Trophoblast cell (in vitro differentiated cells and primary cell): Measurements from ENCODE around the gene PCGF5.
"Not testable (repeated sequence)": the region's sequence is repeated elsewhere in the genome, so short reads cannot be mapped to it uniquely, and the experiment has no call there.

Experiments used
- DNase-seq, 2 donors: peaks; one replicate each; pipeline ENCODE4 v3.0.0-alpha.2; 2016
- H2AFZ ChIP-seq: 2 replicates; pipeline ENCODE4 v1.6.1; 2013; ENCODE audit warnings: low read length, moderate library complexity, mild to moderate bottlenecking; ENCODE audit not compliant: insufficient read depth, poor library complexity
- H2AK5ac ChIP-seq: 2 replicates; pipeline ENCODE4 v1.6.1; 2013; ENCODE audit warnings: mild to moderate bottlenecking, low read length
- H2BK120ac ChIP-seq: 2 replicates; pipeline ENCODE4 v1.6.1; 2013; ENCODE audit warnings: low read length, mild to moderate bottlenecking, moderate library complexity; ENCODE audit not compliant: insufficient read depth, poor library complexity
- H2BK12ac ChIP-seq: 2 replicates; pipeline ENCODE4 v1.6.1; 2013; ENCODE audit warnings: mild to moderate bottlenecking, low read length, moderate library complexity
- H2BK5ac ChIP-seq: 2 replicates; pipeline ENCODE4 v1.6.1; 2013; ENCODE audit warnings: low read length, low read depth, moderate library complexity, mild to moderate bottlenecking; ENCODE audit not compliant: poor library complexity
- H3K14ac ChIP-seq: 2 replicates; pipeline ENCODE4 v1.6.1; 2013; ENCODE audit warnings: mild to moderate bottlenecking, low read length
- H3K18ac ChIP-seq: 2 replicates; pipeline ENCODE4 v1.6.1; 2013; ENCODE audit warnings: mild to moderate bottlenecking, low read length
- H3K23ac ChIP-seq: 2 replicates; pipeline ENCODE4 v1.6.1; 2013; ENCODE audit warnings: low read length
- H3K27ac ChIP-seq: 2 replicates; pipeline ENCODE4 v1.5.1; 2013; ENCODE audit warnings: low read depth, mild to moderate bottlenecking, inconsistent platforms, low read length, moderate library complexity
- H3K27me3 ChIP-seq: 2 replicates; pipeline ENCODE4 v1.6.1; 2013; ENCODE audit warnings: inconsistent platforms, mild to moderate bottlenecking, low read length, moderate library complexity; ENCODE audit not compliant: insufficient read depth
- H3K36me3 ChIP-seq, 2 experiments: 1 replicate in 1 of 2; 2 replicates in 1 of 2; pipeline ENCODE4 v1.6.1; 2013; ENCODE audit warnings: low read length in 2 of 2, mild to moderate bottlenecking in 2 of 2, moderate library complexity in 1 of 2; ENCODE audit not compliant: insufficient read depth in 2 of 2, control insufficient read depth in 1 of 2
- H3K4ac ChIP-seq: 2 replicates; pipeline ENCODE4 v1.6.1; 2013; ENCODE audit warnings: low read depth, mild to moderate bottlenecking, low read length, moderate library complexity
- H3K4me1 ChIP-seq, 2 experiments: 1 replicate in 1 of 2; 2 replicates in 1 of 2; pipeline ENCODE4 v1.6.1; 2013; ENCODE audit warnings: low read length in 2 of 2, mild to moderate bottlenecking in 2 of 2, moderate library complexity in 1 of 2; ENCODE audit not compliant: insufficient read depth in 2 of 2, control insufficient read depth in 1 of 2
- H3K4me2 ChIP-seq: 2 replicates; pipeline ENCODE4 v1.6.1; 2013; ENCODE audit warnings: inconsistent platforms, mild to moderate bottlenecking, low read length, moderate library complexity
- H3K4me3 ChIP-seq: 2 replicates; pipeline ENCODE4 v1.5.1; 2013; ENCODE audit warnings: mild to moderate bottlenecking, low read depth, low read length, inconsistent platforms
- H3K79me1 ChIP-seq: one replicate; pipeline ENCODE4 v1.6.1; 2013; ENCODE audit warnings: low read length
- H3K79me2 ChIP-seq: 2 replicates; pipeline ENCODE4 v1.6.1; 2013; ENCODE audit warnings: low read length, mild to moderate bottlenecking; ENCODE audit not compliant: control insufficient read depth, insufficient read depth, poor library complexity
- H3K9ac ChIP-seq: 2 replicates; pipeline ENCODE4 v1.6.1; 2013; ENCODE audit warnings: mild to moderate bottlenecking, low read length
- H3K9me3 ChIP-seq: 2 replicates; pipeline ENCODE4 v1.6.1; 2013; ENCODE audit warnings: low read depth, mild to moderate bottlenecking, control low read depth, inconsistent platforms, low read length; ENCODE audit not compliant: insufficient read depth
- H4K12ac ChIP-seq: 2 replicates; pipeline ENCODE4 v1.6.1; 2013; ENCODE audit warnings: low read depth, mild to moderate bottlenecking, low read length, moderate library complexity
- H4K8ac ChIP-seq: 2 replicates; pipeline ENCODE4 v1.6.1; 2013; ENCODE audit warnings: low read depth, mild to moderate bottlenecking, low read length, moderate library complexity
- H4K91ac ChIP-seq: one replicate; pipeline ENCODE4 v1.6.1; 2013; ENCODE audit warnings: low read depth, mild to moderate bottlenecking, low read length, moderate library complexity
- WGBS: extraction: QIAGEN DNeasy Blood & Tissue Kit; methylation state at CpG from one replicate; pipeline ENCODE4 v1.1.7; 2013; ENCODE audit warnings: missing lambda C conversion rate; ENCODE audit not compliant: insufficient read length, insufficient coverage; ENCODE audit errors: extremely low coverage; 5-methylcytosine and 5-hydroxymethylcytosine counted together

PCGF5 gene

GRCh38 chr10:91305979-91306378 is 85.5 kb downstream of the PCGF5 start:
- not testable (repeated sequence) for H3K4me3 ChIP-seq, H3K4me2 ChIP-seq, H4K91ac ChIP-seq, H2BK5ac ChIP-seq, H3K79me2 ChIP-seq, H3K27ac ChIP-seq, H3K18ac ChIP-seq, H3K79me1 ChIP-seq, H4K8ac ChIP-seq, H3K36me3 ChIP-seq, DNase-seq, H3K9ac ChIP-seq, H3K4me1 ChIP-seq, H2AK5ac ChIP-seq, H3K9me3 ChIP-seq, H3K14ac ChIP-seq, H2AFZ ChIP-seq, H3K23ac ChIP-seq, H3K4ac ChIP-seq, H3K27me3 ChIP-seq, H2BK120ac ChIP-seq, H2BK12ac ChIP-seq, H4K12ac ChIP-seq
- 100% methylated on average over 4 of the region's 7 CpGs for WGBS

- no peak overlapping the region for H2BK120ac ChIP-seq
- no peak overlapping the region for H4K91ac ChIP-seq
- H3K27ac ChIP-seq = no peak overlapping the region
Measured at GRCh38 chr10:91307489-91307888, 87.0 kb downstream of the PCGF5 start.

DNA sequence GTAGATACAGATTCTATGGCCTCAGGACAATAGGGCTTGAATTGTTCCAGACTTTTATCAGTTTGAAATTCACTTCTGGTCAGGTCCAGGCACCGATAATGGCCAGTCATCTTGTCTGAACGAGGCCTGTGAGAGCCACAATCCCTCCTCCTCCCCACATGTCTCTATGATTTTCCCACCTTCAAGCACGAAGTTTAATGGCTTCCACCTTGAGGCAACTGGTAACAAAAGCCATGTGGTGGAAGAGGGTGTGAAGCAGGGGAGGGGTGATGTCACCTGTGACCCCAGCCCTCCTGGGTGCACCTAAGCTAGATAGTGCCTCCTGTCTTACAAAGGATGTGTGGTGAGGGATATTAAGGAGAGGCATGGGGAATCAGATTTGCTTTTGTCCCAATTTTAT is 89.2 kb downstream of the PCGF5 start:
- H3K4me1 ChIP-seq = no peaks in the 10 kb centered on the region
- H3K4ac ChIP-seq = no peak overlapping the region
- H3K27me3 ChIP-seq = no peaks in the 10 kb centered on the region
- no peak overlapping the region for H4K91ac ChIP-seq
- no peak overlapping the region for H3K9ac ChIP-seq
- no peaks in the 10 kb centered on the region for H3K79me2 ChIP-seq
- H3K14ac ChIP-seq = no peak overlapping the region
- H4K12ac ChIP-seq = no peak overlapping the region
- no peak overlapping the region for H2BK120ac ChIP-seq
- H3K4me3 ChIP-seq = no peak overlapping the region
- H2AFZ ChIP-seq = no peak overlapping the region
- WGBS = no CpG with 5 or more reads among the region's 3 CpGs
- no peak overlapping the region for H3K27ac ChIP-seq
- no peaks in the 10 kb centered on the region for H3K79me1 ChIP-seq
- H3K23ac ChIP-seq = no peak overlapping the region
- no peaks in the 10 kb centered on the region for H3K9me3 ChIP-seq
- no peak overlapping the region for H4K8ac ChIP-seq
- H2AK5ac ChIP-seq = no peak overlapping the region
- no peak for DNase-seq
- no peak overlapping the region for H3K18ac ChIP-seq
- no peak overlapping the region for H2BK12ac ChIP-seq
- no peak overlapping the region for H2BK5ac ChIP-seq
- no peaks in the 10 kb centered on the region for H3K36me3 ChIP-seq
- no peak overlapping the region for H3K4me2 ChIP-seq

More at GRCh38 chr10:91307489-91307888, 87.0 kb downstream of the PCGF5 start:
- no peak overlapping the region for H3K4me2 ChIP-seq
- H3K79me2 ChIP-seq = no peaks in the 10 kb centered on the region
- no peaks in the 10 kb centered on the region for H3K79me1 ChIP-seq
- H3K4me3 ChIP-seq = no peak overlapping the region
- no peak overlapping the region for H2BK5ac ChIP-seq
- H3K36me3 ChIP-seq = no peaks in the 10 kb centered on the region
- no CpG with 5 or more reads among the region's 1 CpG for WGBS
- H3K4me1 ChIP-seq = no peaks in the 10 kb centered on the region
- H2AK5ac ChIP-seq = no peak overlapping the region
- no peak overlapping the region for H2AFZ ChIP-seq
- DNase-seq = no peak
- no peak overlapping the region for H3K18ac ChIP-seq
- no peak overlapping the region for H3K9ac ChIP-seq
- no peak overlapping the region for H2BK12ac ChIP-seq
- H4K12ac ChIP-seq = no peak overlapping the region
- H3K9me3 ChIP-seq = no peaks in the 10 kb centered on the region
- no peaks in the 10 kb centered on the region for H3K27me3 ChIP-seq
- no peak overlapping the region for H3K23ac ChIP-seq
- no peak overlapping the region for H4K8ac ChIP-seq
- no peak overlapping the region for H3K14ac ChIP-seq
- no peak overlapping the region for H3K4ac ChIP-seq

GRCh38 chr10:91311601-91312381 is 91.3 kb downstream of the PCGF5 start:
- Histone ChIP-seq H4K12ac (no peak overlapping the region), H2BK120ac (no peak overlapping the region), H3K4me1 (no peaks in the 10 kb centered on the region), H3K23ac (no peak overlapping the region), H3K27me3 (no peaks in the 10 kb centered on the region), H3K4me2 (no peak overlapping the region), H4K91ac (no peak overlapping the region), H3K36me3 (no peaks in the 10 kb centered on the region), H3K4ac (no peak overlapping the region), H3K9ac (no peak overlapping the region), H3K18ac (no peak overlapping the region), H3K79me1 (no peaks in the 10 kb centered on the region), H3K4me3 (no peak overlapping the region), H3K27ac (no peak overlapping the region), H2BK5ac (no peak overlapping the region), H3K9me3 (no peaks in the 10 kb centered on the region), H3K14ac (no peak overlapping the region), H2BK12ac (no peak overlapping the region), H3K79me2 (no peaks in the 10 kb centered on the region), H2AFZ (no peak overlapping the region), H2AK5ac (no peak overlapping the region), H4K8ac (no peak overlapping the region)
- DNase-seq = no peak
